SK-N-SH (cell line): ENCODE data around the gene DZIP3. TPM values are rescaled to one million over a fixed set of nuclear protein-coding genes. Genes with fewer than 3 reads are reported as not detected.

Source experiments
- CTCF ChIA-PET: fragments of 300-600, 350-600 bp; formaldehyde crosslinking; extraction: SDS; loops from one replicate; lab custom pipeline; 2021; lab: Yijun Ruan, JAX
- POLR2A ChIA-PET: fragments of 350-600 bp; sonication (Branson Sonifier 250); formaldehyde crosslinking; extraction: SDS; loops from one replicate; lab custom pipeline; 2020; ENCODE audit warnings: antibody characterized with exemption, inconsistent platforms; lab: Yijun Ruan, JAX
- DNase-seq: peaks from one replicate; pipeline ENCODE4 v3.0.0; 2012
- H2AFZ ChIP-seq: fragments of 200-600 bp; sonication (generic); 2 replicates; pipeline ENCODE4 v1.8.1; 2016; ENCODE audit warnings: antibody characterized with exemption, mild to moderate bottlenecking, low read depth
- H3F3A ChIP-seq: fragments of 200-600 bp; sonication (generic); replicated peaks from 2 replicates; pipeline ENCODE3; 2016; ENCODE audit warnings: antibody characterized with exemption, mild to moderate bottlenecking; ENCODE audit not compliant: insufficient read depth
- H3K27ac ChIP-seq, 2 experiments: fragments of 200-500 bp in 1 of 2; fragments of 200-600 bp in 1 of 2; sonication (Bioruptor generic) in 1 of 2; sonication (generic), shearing (Covaris generic) in 1 of 2; 2 replicates each; pipeline versions ENCODE4 v1.5.1 to v1.6.1; 2014 to 2016; ENCODE audit warnings: low read depth in 2 of 2, inconsistent platforms in 1 of 2, low read length in 1 of 2, mild to moderate bottlenecking in 1 of 2, mixed read lengths in 1 of 2
- H3K27me3 ChIP-seq: fragments of 200-600 bp; sonication (generic), shearing (Covaris generic); 2 replicates; pipeline ENCODE4 v1.6.1; 2016; ENCODE audit warnings: mixed run types; ENCODE audit not compliant: insufficient read depth
- H3K36me3 ChIP-seq, 2 experiments: fragments of 200-500 bp in 1 of 2; fragments of 200-600 bp in 1 of 2; sonication (Bioruptor generic) in 1 of 2; sonication (generic) in 1 of 2; replicated peaks in 1 of 2; 2 replicates each; pipeline versions ENCODE3 to v1.5.1; 2014 to 2016; ENCODE audit warnings: low read length in 1 of 2, mild to moderate bottlenecking in 1 of 2; ENCODE audit not compliant: insufficient read depth in 2 of 2, control insufficient read depth in 1 of 2
- H3K4me1 ChIP-seq, 2 experiments: fragments of 200-500 bp in 1 of 2; fragments of 200-600 bp in 1 of 2; sonication (Bioruptor generic) in 1 of 2; sonication (generic), shearing (Covaris generic) in 1 of 2; 2 replicates each; pipeline versions ENCODE4 v1.5.1 to v1.6.1; 2014 to 2016; ENCODE audit warnings: low read depth in 1 of 2, low read length in 1 of 2, mixed run types in 1 of 2; ENCODE audit not compliant: insufficient read depth in 2 of 2, control insufficient read depth in 1 of 2
- H3K4me2 ChIP-seq: fragments of 200-600 bp; sonication (generic), shearing (Covaris generic); 2 replicates; pipeline ENCODE4 v1.6.1; 2017; ENCODE audit warnings: mixed run types
- H3K4me3 ChIP-seq, 2 experiments: fragments of 200-500 bp in 1 of 2; fragments of 200-600 bp in 1 of 2; sonication (Bioruptor generic) in 1 of 2; sonication (generic), shearing (Covaris generic) in 1 of 2; 2 replicates each; pipeline versions ENCODE4 v1.5.1 to v1.8.1; 2014 to 2016; ENCODE audit warnings: low read depth in 2 of 2, inconsistent platforms in 1 of 2, low read length in 1 of 2, mild to moderate bottlenecking in 1 of 2, mixed read lengths in 1 of 2, moderate library complexity in 1 of 2
- H3K79me2 ChIP-seq: fragments of 200-600 bp; sonication (generic); 2 replicates; pipeline ENCODE4 v1.8.1; 2017; ENCODE audit warnings: mild to moderate bottlenecking; ENCODE audit not compliant: insufficient read depth
- H3K9ac ChIP-seq: fragments of 200-600 bp; sonication (generic); 2 replicates; pipeline ENCODE4 v1.6.1; 2017; ENCODE audit warnings: mixed run types
- H3K9me2 ChIP-seq: fragments of 200-600 bp; sonication (generic); 2 replicates; pipeline ENCODE4 v1.6.1; 2017; ENCODE audit warnings: mixed run types
- H3K9me3 ChIP-seq: fragments of 200-600 bp; sonication (generic); 2 replicates; pipeline ENCODE4 v1.6.1; 2017; ENCODE audit warnings: mixed run types, mild to moderate bottlenecking, moderate library complexity
- H4K20me1 ChIP-seq: fragments of 200-600 bp; sonication (generic); 2 replicates; pipeline ENCODE4 v1.6.1; 2017; ENCODE audit warnings: mild to moderate bottlenecking, mixed run types; ENCODE audit not compliant: insufficient read depth
- NRF1 ChIP-seq: IDR thresholded peaks from 2 replicates; pipeline ENCODE4 v1.6.1; 2012; ENCODE audit warnings: low read depth, mild to moderate bottlenecking, low read length
- PBX3 ChIP-seq: IDR thresholded peaks from 2 replicates; pipeline ENCODE4; 2012
- REST ChIP-seq: IDR thresholded peaks from 2 replicates; pipeline ENCODE4 v1.6.1; 2012; ENCODE audit warnings: mild to moderate bottlenecking, low read depth, low read length, moderate library complexity
- RXRA ChIP-seq: IDR thresholded peaks from 2 replicates; pipeline ENCODE4 v1.4.0; 2012; ENCODE audit warnings: low read depth, mild to moderate bottlenecking, borderline replicate concordance
- SMC3 ChIP-seq: IDR thresholded peaks from 2 replicates; pipeline ENCODE4 v1.6.1; 2012; ENCODE audit warnings: low read depth, low read length, improper control_type of control experiment
- WGBS: methylation state at CpG from one replicate; pipeline ENCODE4 v1.1.6; 2017; ENCODE audit warnings: low lambda C conversion rate; 5-methylcytosine and 5-hydroxymethylcytosine counted together
- polyA plus RNA-seq, 3 experiments: library from polyadenylated mRNA; depleted of rRNA; stranded (reverse); fragments of >200 nt; gene quantifications; 2 replicates each; pipeline ENCODE4 v1.2.3, GENCODE V29; 2012

DZIP3 gene
- polyA plus RNA-seq, 1 of the 3 experiments (the other 2 are of a cell fraction), result 6.3 TPM

GRCh38 chr3:108578064-108578463 lies 11.5 kb upstream of the DZIP3 start (continued):
- TF ChIP-seq REST, result no peak

GRCh38 chr3:108588601-108589000 lies 921 bp upstream of the DZIP3 start:
- H3K4me2 ChIP-seq, result peak overlapping the region; percentile 75
- H3K4me1 ChIP-seq, result peaks cover 0 to 10% of the 10 kb centered on the region in 2 experiments; a peak in 3 of 4 replicates
- ChIA-PET CTCF (interaction anchor here (0.6 to 2.3 kb wide), 8 partner anchors 14 to 327 kb away, joined by 3 to 8 read pairs (median 4); no protein-coding TSS in a partner anchor), POLR2A (interaction anchor here (0.5 to 1.5 kb wide), 4 partner anchors 10 to 83 kb away, joined by 3 to 6 read pairs (median 4); no protein-coding TSS in a partner anchor)
- H3K9ac ChIP-seq, result peak overlapping the region; percentile 88
- DNase-seq, result no peak
- TF ChIP-seq NRF1 (no peak), SMC3 (no peak), PBX3 (no peak)
- no peaks in the 10 kb centered on the region for H3K27me3 ChIP-seq
- H3F3A ChIP-seq, result peaks cover 11% of the 10 kb centered on the region
- H3K79me2 ChIP-seq, result peaks cover 88% of the 10 kb centered on the region
- peak overlapping the region; percentile 94 to 99 for H3K27ac ChIP-seq
- peaks cover 0 to 6% of the 10 kb centered on the region in 2 experiments for H3K36me3 ChIP-seq
- no peaks in the 10 kb centered on the region for H4K20me1 ChIP-seq
- under 1% methylated on average over 8 of the region's 8 CpGs for WGBS
- no peaks in the 10 kb centered on the region for H3K9me2 ChIP-seq
- no peaks in the 10 kb centered on the region for H3K9me3 ChIP-seq
- H3K4me3 ChIP-seq, result peak overlapping the region; percentile 85 to 98
- peak overlapping the region; percentile 87 for H2AFZ ChIP-seq

- Histone ChIP-seq H3K4me2 (peak overlapping the region; percentile 75), H3K9ac (peak overlapping the region; percentile 88), H3K36me3 (no peaks in the 10 kb centered on the region), H2AFZ (peak overlapping the region; percentile 87), H3K9me2 (no peaks in the 10 kb centered on the region), H3K27ac (peak overlapping the region; percentile 94 to 99), H3F3A (peaks cover 11% of the 10 kb centered on the region), H3K79me2 (peaks cover 77% of the 10 kb centered on the region), H4K20me1 (no peaks in the 10 kb centered on the region), H3K27me3 (no peaks in the 10 kb centered on the region), H3K4me3 (peak overlapping the region; percentile 85 to 98), H3K9me3 (no peaks in the 10 kb centered on the region), H3K4me1 (peaks cover 0 to 10% of the 10 kb centered on the region in 2 experiments; a peak in 3 of 4 replicates)
- ChIA-PET CTCF (interaction anchor here (1.1 to 2.3 kb wide), 4 partner anchors 9 to 329 kb away, joined by 3 to 8 read pairs (median 6); no protein-coding TSS in a partner anchor), POLR2A (interaction anchor here (0.8 to 1.4 kb wide), 4 partner anchors 10 to 103 kb away, joined by 3 to 6 read pairs (median 4); no protein-coding TSS in a partner anchor)
- no peak for DNase-seq
- no peak for TF ChIP-seq RXRA
- TF ChIP-seq PBX3, result peak; percentile 42; the same call in 1 of the 2 replicates
- WGBS, result 2% methylated on average over 11 of the region's 11 CpGs
Observed at GRCh38 chr3:108589998-108590323, 439 bp downstream of the DZIP3 start.
